ENCODE results near the gene SKI. TPM values are rescaled to one million over a fixed set of nuclear protein-coding genes. Genes with fewer than 3 reads are reported as not detected.

Gene SKI
- total RNA-seq, 1 donor from 2014 or later = 53.8 TPM

GRCh38 chr1:2300851-2301606 is 72.9 kb downstream of the SKI start:
- TF ChIP-seq CTCF (IDR thresholded peaks at IDR 0.05) (no peak), POLR2A (IDR thresholded peaks at IDR 0.05) (peak in 1 of 2 donors; percentile 7), POLR2AphosphoS5 (IDR thresholded peaks at IDR 0.05; ENCODE audit: insufficient read depth in 1 of 2, low read depth in 1 of 2) (peak; percentile 28 to 66)
- Histone ChIP-seq H3K36me3 (peaks cover 0 to 31% of the 10 kb centered on the region in 2 donors), H3K4me1 (peaks cover 57% of the 10 kb centered on the region), H3K27ac (peak overlapping the region; percentile 73), H3K9me3 (no peaks in the 10 kb centered on the region), H3K4me3 (peak overlapping the region; percentile 23 to 44), H3K27me3 (no peaks in the 10 kb centered on the region)
- intact Hi-C loops (cut with DNase I) = no loop called here
- no peak for DNase-seq (ENCODE audit: extremely low spot score in 2 of 2)

DNA sequence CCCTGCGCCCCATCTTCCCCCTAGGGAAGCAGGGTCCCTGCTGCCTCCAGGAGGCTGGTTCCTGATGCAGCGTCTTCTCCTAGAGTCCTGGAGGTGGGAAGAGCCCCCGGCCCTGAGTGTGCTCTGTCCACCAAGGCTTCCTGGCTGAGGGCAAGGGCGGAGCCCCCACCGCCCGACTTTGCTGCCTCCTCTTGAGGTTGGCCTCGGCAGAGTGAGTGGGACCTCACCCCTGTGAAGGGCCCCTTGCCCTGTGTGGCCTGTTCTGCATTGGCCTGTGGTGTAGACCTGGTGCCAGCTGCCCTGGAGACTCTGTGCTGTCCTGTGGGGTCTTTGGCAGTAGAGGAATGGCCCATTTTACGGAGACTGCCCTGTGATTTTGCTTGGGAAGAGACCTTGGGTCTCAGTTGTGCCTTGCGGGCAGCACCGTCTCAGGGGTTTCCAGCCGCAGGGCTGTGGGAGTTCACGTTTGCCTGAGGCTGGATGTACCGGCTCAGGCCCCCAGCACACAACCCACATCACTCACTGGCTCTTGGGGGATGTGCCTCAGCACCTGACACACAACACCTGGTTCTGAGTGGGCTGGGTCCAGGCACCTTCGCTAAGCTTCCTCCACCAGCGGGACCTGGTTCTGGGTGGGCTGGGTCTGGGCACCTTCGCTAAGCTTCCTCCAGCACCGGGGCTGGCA is 73.6 kb downstream of the SKI start:
- Histone ChIP-seq H3K27me3 (no peaks in the 10 kb centered on the region), H3K27ac (peak overlapping the region; percentile 73), H3K9me3 (no peaks in the 10 kb centered on the region), H3K4me3 (no peak overlapping the region), H3K36me3 (peaks cover 0 to 38% of the 10 kb centered on the region in 2 donors), H3K4me1 (peaks cover 57% of the 10 kb centered on the region)
- intact Hi-C loops (cut with DNase I) = no loop called here
- no peak for DNase-seq (ENCODE audit: extremely low spot score in 2 of 2)
- TF ChIP-seq CTCF (IDR thresholded peaks at IDR 0.05) (no peak), POLR2A (IDR thresholded peaks at IDR 0.05) (no peak), POLR2AphosphoS5 (IDR thresholded peaks at IDR 0.05; ENCODE audit: insufficient read depth in 1 of 2, low read depth in 1 of 2) (no peak)

GRCh38 chr1:2302292-2302925 is 74.3 kb downstream of the SKI start:
- no peak for DNase-seq (ENCODE audit: extremely low spot score in 2 of 2)
- intact Hi-C loops (cut with DNase I) = no loop called here
- Histone ChIP-seq H3K9me3 (no peaks in the 10 kb centered on the region), H3K27me3 (no peaks in the 10 kb centered on the region), H3K4me3 (no peak overlapping the region), H3K27ac (no peak overlapping the region), H3K4me1 (peaks cover 57% of the 10 kb centered on the region), H3K36me3 (peaks cover 0 to 44% of the 10 kb centered on the region in 2 donors)
- TF ChIP-seq POLR2AphosphoS5 (IDR thresholded peaks at IDR 0.05; ENCODE audit: insufficient read depth in 1 of 2, low read depth in 1 of 2) (no peak), CTCF (IDR thresholded peaks at IDR 0.05) (no peak), POLR2A (IDR thresholded peaks at IDR 0.05) (no peak)

- intact Hi-C loops (cut with DNase I) = no loop called here
- Histone ChIP-seq H3K27me3 (no peaks in the 10 kb centered on the region), H3K4me1 (peaks cover 51% of the 10 kb centered on the region), H3K9me3 (no peaks in the 10 kb centered on the region), H3K27ac (no peak overlapping the region), H3K4me3 (no peak overlapping the region), H3K36me3 (peaks cover 0 to 52% of the 10 kb centered on the region in 2 donors)
- TF ChIP-seq CTCF (IDR thresholded peaks at IDR 0.05) (no peak), POLR2AphosphoS5 (IDR thresholded peaks at IDR 0.05; ENCODE audit: insufficient read depth in 1 of 2, low read depth in 1 of 2) (peak in 1 of 2 donors; percentile 14)
- DNase-seq (ENCODE audit: extremely low spot score in 2 of 2) = no peak
Observed at GRCh38 chr1:2303016-2303775, 75.1 kb downstream of the SKI start.
